ENCODE data around the gene DDX10.

Gene DDX10

DNA sequence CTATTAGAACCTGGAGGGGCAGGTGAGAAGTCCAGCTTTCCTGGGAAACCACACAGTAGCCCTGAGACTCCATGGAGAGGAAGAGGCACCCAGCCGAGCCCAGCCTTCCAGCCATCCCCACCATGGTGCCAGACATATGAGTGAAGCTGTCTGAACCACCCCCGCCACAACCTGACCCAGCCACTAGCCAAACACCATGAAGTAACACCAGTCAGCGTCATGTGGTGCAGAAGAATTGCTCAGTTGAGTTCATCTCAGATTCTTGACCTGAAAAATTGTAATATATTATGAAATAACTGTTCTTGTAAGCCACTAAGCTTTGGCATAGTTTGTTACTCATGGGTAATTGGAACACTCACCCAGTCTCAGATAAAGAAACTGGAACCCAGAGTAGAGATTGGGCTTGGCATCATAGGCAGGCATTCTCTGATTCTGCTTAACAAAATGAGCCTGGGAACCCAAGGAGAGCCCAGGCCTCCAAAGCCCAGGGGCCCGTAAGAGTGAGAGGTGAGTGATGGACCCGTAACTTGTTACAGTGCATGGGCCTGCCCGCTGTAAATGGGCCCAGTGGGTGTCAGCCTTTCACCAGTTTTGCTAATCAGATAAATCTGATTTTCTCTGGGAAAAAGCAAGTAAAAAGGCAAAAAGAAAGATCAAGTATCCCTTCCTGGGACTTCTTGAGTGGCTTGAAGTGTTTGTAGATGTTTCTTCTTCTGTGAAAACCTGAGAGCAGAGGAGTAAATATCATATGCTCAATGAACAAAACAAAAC is 305.5 kb downstream of the DDX10 start:
- no peak for DNase-seq (ENCODE audit: low read depth in 4 of 4, low spot score in 1 of 4)

DNA sequence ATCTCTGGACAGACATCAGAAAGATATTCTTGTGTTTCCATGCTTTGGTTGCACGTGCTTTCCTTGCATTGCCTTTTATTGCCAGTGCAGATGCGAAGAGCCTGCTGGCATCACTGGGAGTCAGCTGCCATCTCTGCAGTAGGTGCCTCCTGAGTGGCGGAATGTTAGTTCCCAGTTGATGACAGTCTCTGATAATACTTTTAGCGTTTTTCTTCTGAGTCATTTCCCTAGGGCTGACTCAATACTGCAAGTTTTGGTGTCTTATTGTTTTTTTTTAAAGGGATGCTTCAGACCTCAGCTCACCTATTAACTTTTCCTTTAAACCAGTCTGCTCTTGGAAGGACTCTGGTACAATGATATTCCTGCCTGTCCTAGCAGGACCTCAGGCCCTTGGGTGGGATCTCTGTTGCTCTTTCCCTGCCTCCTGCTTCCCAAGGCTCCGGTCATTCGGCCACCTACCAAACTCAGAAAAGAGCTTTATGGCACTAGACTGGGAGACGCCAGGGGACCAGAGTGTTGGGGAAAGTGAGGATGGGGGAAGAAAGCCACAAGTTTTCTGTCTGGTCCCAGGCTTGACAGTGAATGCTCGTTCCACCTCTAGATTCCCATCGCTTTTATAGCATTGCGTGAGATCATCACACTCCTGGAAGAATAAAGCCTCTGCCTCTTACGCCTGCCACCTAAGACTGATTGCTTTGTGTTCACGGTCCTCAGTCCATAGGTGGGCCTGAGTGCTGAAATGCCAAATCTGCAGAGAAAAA is 308.7 kb downstream of the DDX10 start:
- DNase-seq (ENCODE audit: low read depth in 4 of 4, low spot score in 1 of 4), result no peak

DNA sequence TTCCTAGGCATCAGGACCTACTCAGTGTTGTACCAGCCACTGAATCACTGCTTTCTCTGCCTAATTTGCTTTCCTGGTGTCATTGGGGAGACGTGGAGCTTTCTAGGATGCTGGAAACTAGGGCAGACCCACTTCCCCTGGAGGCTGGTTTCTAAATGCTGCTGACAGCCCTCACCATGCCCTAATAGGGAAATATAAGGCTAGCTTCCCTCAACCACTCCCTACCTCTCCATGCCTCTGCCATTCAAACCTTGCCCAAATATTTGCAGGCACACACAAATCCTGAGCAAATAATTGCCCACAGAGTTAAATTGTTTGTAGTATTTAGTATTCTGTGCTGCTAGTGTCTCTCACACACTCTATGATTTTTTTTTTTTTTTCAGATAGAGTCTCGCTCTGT is 310.2 kb downstream of the DDX10 start:
- no peak for DNase-seq (ENCODE audit: low read depth in 4 of 4, low spot score in 1 of 4)

DNA sequence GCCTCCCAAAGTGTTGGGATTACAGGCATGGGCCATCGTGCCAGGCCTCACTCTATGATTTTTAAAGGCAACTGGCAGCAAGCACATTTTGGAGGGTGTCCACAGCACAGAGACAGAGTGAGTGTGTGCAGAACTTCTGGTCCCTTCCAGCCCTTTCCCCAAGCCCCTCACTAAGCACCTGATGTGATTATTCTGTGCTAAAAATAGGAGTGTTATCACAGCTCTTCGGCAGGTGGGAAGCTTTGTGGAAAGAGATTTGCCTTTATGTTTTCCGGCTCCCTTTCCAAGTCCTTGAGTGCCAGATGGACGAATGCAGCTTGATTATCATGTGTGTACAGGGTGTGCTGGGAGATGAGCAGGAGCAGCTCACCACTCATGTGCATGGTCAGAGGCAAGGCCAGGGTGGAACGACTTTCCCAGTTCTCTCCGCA is 310.8 kb downstream of the DDX10 start:
- DNase-seq (ENCODE audit: low read depth in 4 of 4, low spot score in 1 of 4), result no peak

DNA sequence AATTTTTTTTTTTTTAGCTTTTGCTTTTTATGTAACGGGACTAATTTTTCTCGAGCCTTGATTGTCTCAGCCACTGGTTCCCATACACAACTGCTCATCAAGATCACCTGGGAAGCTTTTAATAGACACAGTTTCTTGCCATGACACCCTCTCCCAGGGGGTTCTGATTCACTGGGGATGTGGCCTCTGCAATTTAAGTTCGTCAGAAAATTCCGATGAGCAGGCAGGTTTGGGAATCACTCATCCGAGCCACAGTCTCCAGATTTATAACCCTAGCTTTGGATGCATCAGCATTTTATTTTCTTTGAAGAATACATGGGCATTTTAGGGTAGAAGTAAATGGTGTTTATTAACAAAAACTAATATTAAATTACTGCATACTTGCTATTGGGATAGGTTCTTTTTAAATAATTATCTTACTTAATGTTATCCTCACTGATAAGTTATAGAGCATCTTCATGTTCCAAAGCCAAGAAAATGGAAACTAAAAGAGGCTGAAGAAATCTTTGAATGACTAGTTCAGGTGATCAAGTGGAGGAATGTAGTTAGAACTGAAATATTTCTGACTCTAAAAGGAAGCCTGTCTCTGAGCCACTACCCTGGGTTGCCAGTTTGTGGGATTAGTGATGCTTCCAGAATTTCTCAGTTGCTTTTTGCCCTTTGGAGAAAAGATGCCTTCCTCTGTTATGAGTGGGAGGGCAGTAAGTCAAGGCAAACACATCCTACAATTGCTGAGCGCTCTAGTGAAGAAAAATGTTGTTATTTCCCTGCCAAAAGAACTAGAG is 319.0 kb downstream of the DDX10 start:
- DNase-seq (ENCODE audit: low read depth in 4 of 4, low spot score in 1 of 4), result no peak

DNA sequence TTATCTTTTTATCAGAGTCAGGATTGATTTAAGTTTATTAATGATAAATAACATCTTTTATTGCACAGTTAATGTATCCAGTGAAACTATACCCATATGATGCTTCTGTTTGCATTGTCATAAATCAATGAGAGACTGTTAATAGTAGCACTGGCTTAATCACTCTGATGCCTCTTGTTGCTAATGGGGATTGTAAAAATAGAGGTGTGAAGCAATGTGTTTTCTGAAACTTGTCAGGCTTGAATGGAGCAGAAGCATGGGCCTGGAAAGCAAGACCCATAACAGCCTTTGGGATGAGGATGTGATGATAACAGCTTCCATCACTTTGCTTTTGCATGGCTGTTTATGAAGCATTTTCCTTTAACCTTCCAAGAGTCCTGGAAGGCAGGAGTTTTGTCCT is 319.7 kb downstream of the DDX10 start:
- no peak for DNase-seq (ENCODE audit: low read depth in 4 of 4, low spot score in 1 of 4)

DNA sequence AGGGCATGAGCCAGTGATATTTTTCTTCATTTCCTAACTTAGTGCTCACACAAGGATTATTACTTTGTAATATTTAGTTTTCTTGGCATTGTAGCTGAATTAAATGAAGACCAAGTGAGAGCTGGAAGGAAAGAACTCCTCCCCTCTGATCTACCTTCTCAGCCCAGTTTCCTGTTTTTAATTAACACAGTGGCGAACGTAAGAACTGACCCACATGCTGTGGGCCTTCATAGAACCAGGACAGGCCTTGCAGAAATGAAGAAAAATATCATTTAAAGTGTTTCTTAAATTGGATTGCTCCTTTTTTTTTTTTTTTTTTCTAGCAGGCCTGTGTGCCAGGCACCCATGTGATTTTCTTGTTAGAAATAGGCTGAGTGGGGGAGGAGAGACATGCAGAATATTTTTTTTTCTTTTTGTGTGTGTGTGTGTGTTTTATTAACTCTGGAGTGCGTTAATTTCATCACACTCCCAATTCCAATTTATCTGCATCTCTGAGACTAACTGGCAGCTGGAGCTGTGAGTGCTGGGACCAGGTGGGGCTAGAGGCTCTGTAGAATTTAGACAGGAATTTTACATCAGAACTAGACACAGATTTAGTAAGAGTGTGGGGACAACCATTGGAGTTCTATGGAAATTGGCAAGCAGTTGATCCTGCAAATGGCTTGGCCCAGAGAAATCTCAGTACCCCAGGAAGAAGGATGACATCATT is 320.5 kb downstream of the DDX10 start:
- DNase-seq (ENCODE audit: low read depth in 4 of 4, low spot score in 1 of 4), result no peak

DNA sequence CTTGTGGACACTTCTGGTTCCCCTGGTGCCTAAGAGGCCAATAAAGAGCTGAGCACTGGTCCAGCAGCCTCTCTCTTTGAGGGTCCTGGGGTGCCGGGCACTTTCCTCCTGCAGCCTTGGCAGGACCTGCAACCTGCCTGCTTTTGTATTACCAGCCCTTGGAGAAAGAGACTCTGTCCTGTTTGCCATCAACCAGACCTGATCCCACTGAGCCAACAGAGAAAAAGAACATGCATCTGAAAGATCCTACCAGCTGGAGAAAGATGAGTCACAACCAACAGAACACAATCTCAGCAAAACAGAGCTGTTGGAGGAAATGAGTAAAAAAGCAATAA is 321.0 kb downstream of the DDX10 start:
- no peak for DNase-seq (ENCODE audit: low read depth in 4 of 4, low spot score in 1 of 4)

Measured in stimulated activated CD4-positive, alpha-beta T cell treated with anti-CD3 and anti-CD28 coated beads, Interleukin-1b, Interleukin-23, amount 100 ng/mL, for 24 hours (primary cell).